Stimulated activated CD8-positive, alpha-beta memory T cell treated with anti-CD3 and anti-CD28 coated beads, Interleukin-12 subunit alpha, Interleukin-12 subunit beta, amount 100 ng/mL, for 1 hour (primary cell): ENCODE data around the gene NWD2.
"Not testable (repeated sequence)": the region's sequence is repeated elsewhere in the genome, so short reads cannot be mapped to it uniquely, and the experiment has no call there.

ENCODE experiments used
- DNase-seq: peaks from one replicate; pipeline ENCODE4 v3.0.0-alpha.2; 2020; ENCODE audit warnings: low read depth

Gene NWD2

GRCh38 chr4:37392521-37393255, 148.1 kb downstream of the NWD2 start:
- no peak for DNase-seq

DNA sequence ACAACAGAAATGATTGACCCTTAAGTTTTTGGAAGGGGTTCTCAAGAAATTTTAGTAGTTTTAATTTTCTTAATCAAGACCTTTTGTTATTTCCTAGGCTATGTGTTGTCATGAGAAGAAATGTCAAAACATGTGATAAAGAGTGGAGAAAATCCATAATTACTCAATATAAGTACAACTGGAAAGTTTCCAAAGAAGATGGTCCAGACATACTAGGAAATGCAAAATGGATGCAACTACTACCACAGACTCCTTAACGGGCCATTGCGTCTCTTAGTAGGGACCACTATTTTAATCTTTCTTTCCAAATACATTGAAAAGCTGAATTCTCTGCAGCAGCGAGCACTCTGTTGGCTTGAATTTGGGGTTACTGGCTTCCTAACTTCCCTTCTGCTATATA, 148.8 kb downstream of the NWD2 start:
- no peak for DNase-seq

DNA sequence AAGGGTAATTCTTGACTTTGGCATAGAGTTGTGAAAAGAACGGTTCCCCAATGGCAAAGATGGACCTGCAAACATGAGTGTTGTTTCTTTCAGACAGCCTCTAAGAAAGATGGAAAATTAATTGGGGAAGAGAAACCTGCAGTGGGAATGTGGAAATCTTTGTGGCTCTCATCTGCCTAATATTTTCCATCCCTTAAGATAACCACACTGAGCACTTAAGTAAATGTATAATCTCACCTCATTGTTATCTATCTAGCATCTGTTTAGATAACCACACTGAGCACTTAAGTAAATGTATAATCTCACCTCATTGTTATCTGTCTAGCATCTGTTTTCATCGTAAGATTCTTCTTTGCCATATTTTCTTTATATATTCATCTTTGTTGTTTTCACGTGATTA, 149.3 kb downstream of the NWD2 start:
- no peak for DNase-seq

GRCh38 chr4:37397505-37397904, 153.0 kb downstream of the NWD2 start:
- DNase-seq, result no peak

GRCh38 chr4:37400241-37400881, 155.8 kb downstream of the NWD2 start:
- no peak for DNase-seq

DNA sequence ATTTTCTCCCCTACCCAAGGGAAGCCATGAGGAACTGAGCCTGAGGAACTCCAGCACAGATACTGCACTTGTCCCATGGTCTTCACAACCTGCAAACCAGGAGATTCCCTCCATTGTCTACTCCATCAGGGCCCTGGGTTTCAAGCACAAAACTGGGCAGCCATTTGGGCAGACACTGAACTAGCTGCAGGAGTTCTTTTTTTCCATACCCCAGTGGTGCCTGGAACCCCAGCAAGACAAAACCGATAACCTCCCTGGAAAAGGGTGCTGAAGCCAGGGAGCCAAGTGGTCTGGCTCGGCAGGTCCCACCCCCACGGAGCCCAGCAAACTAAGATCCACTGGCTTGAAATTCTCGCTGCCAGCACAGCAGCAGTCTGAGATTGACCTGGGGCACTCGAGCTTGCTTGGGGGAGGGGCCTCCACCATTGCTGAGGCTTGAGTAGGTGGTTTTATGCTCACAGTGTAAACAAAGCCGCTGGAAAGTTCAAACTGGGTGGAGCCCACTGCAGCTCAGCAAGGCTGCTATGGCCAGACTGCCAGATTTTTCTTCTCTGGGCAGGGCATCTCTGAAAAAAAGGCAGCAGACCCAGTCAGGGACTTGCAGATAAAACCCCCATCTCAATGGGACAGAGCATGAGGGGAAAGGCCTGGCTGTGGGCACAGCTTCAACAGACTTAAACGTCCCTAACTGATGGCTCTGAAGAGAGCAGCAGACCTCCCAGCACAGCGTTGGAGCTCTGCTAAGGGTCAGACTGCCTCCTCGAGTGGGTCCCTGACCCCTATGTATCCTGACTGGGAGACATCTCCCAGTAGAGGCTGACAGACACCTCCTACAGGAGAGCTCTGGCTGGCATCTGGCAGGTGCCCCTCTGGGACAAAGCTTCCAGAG, 163.6 kb downstream of the NWD2 start:
- not testable (repeated sequence) for DNase-seq

GRCh38 chr4:37413612-37414011, 169.1 kb downstream of the NWD2 start:
- DNase-seq, result not testable (repeated sequence)

GRCh38 chr4:37415845-37416369, 171.4 kb downstream of the NWD2 start:
- no peak for DNase-seq

GRCh38 chr4:37421614-37422013, 177.1 kb downstream of the NWD2 start:
- DNase-seq, result no peak

DNA sequence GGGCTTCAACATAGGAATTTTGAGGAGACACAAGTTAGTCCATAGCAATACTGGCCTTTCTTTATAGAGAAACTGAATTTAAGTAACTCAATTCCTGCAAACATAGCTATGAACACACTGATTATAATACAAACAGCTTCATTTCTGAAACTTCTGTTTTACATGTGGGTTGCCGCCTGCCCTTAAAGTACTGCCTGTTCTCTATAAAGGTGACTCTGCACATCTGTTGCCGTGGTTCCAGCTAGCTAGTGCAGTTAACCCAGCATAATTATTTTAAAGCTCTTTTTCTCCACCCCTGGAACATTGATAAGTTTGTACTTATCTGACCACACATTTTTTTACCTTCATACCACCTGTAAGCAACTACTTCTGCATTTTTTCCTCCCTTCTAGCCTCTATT, 177.6 kb downstream of the NWD2 start:
- DNase-seq, result no peak

DNA sequence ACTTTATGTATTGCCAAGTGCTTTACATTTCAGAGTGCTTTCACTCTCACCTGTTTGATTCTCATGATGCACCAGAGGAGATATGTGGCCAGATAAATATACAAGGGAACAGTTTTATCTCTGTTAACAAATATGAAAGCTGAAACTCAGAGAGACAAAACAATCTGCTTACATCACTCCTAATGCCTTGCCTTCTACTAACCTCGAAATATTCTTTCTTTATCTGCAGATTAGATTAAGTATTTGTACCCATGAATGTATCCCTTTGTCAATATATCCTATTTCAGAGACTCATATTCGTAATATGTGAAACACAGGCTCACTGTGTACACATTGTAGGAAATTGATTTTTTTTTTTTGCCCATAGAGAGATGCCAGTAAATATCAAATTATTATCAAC, 178.1 kb downstream of the NWD2 start:
- no peak for DNase-seq

- no peak for DNase-seq
Measured at GRCh38 chr4:37423310-37423709, 178.8 kb downstream of the NWD2 start.

DNA sequence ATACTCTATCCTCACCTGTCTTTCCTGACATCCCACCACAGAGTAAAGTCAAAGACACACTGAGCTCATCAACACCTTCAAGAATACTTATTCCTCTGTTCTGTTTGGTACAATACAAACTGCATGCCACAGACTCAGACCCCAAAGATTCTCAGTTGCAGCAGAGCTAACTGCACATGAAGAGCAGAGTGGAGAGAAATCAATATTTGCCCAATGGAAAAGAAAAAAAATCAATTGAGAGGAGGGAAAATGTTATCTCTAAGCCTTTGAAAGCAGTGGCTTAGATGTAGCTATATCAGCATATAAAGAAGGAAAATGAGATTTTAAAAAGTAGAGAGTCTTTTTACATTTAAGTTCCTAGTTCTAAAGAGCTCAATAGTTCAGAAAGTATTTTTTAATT, 180.2 kb downstream of the NWD2 start:
- no peak for DNase-seq

DNA sequence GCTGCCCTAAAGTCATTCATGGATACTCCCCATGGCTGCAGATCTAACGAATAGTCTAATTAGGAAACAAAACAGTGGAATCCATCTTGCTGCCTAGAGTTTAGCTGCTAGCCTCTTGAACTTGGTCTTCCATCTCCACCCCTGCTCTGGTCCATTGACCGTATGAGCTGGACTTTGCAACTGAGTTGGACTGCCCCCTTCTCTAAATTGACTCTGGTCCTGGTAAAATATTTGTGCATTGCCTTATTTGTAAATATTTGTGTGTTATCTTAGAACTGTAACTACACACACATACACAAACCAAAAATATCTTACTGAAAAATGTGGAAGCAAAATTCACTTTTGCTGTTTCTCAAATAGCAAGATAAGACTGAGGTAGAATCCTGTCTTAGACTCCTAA, 181.3 kb downstream of the NWD2 start:
- no peak for DNase-seq

DNA sequence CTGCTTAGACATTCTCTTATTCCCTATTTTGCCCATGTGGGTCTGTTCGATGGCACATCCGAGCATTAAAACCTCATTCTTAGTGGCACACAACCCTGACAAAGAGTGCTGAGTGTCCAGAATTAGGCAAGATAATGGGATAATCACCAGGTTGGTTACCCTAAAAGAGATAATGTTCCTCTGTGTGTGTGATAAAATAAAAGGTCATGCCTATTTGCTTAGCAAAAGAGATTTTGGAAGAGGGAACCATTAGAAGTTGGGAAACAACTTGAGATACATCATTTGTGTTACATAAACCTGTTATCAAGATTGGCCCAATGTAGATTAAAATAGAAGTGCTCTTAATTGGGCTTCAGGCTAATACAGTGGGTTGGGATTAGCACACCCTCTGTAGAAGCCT, 182.7 kb downstream of the NWD2 start:
- DNase-seq, result no peak

GRCh38 chr4:37429906-37430305, 185.4 kb downstream of the NWD2 start:
- DNase-seq, result no peak

DNA sequence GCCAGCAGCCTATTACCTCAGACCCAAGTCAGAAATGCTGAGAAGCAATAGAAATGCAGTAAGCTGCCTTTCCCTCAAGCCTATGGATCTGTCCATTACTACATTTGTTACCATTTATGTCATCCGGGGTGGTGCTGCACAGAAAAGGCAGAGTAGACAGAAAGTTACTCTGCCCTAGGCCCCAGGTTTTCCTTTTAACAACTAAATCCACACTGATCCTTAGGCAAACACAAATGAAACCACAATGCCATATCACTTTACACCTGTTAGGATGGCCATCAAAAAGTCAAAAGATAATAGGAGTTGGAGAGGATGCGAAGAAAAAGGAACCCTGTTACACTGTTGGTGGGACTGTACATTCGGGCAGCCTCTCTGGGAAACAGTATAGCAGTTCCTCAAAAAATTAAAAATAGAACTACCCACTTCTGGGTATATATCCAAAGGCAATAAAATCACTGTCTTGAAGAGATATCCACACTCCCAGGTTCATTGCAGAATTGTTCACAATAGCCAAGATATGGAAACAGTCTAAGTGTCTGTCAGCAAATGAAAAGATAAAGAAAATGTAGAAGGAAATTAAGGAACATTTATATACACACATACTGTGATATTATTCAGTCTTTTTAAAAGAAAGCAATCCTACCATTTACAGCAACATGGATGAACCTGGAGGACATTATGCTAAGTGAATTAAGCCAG, 186.3 kb downstream of the NWD2 start:
- no peak for DNase-seq

- DNase-seq, result no peak
Measured at GRCh38 chr4:37431417-37431743, 186.8 kb downstream of the NWD2 start.

- no peak for DNase-seq
Measured at GRCh38 chr4:37434469-37434868, 189.9 kb downstream of the NWD2 start.

DNA sequence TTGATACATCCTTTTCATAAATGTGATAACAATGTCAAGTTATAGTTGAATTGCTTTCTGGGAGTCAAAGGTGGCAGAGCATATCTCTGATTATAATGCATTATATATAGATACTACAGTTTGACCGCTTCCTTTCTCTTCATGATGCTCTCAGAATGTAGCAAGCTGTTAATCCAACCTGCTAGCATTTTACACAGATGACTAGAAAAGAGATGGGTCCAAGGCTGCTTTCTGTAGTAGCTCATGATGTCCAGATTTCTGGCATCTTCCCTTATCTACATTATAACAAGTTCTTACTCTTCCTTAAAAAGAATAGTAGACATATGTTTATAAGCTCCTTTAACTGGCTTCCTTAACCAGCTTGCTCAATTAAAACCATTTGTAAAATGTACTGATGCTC, 192.0 kb downstream of the NWD2 start:
- DNase-seq, result no peak

- DNase-seq, result no peak
Measured at GRCh38 chr4:37437163-37437562, 192.6 kb downstream of the NWD2 start.

- DNase-seq, result no peak
Measured at GRCh38 chr4:37438564-37439279, 194.2 kb downstream of the NWD2 start.
